Measurements from ENCODE around the gene LRWD1.

LRWD1 gene

DNA sequence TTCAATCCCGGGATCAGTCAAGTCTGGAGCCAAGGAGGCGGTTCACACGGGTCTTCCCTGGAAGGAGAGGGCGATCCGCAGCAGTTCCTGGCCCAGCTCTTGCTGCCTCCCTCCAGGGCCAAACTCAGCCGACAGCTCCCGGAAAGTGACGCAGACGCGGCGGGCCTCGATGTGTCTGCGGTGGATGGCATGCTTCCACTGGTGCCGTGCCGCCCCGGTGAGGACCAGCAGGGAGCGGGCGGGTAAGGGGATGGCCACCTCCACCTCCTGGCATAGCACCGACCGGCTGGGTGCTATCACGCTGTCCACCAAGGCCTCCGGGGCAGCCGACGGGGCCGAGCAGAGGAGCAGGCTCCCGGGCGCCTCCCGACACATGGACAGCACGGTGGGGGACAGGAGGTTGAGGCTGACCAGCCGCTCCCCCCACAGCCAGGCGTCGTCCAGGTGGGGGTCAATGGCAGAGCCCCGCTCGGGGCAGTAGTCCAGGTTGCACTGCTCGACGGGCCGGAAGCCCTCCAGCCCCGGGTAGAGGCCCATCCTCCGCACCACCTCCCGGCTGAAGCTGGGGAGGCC, 7.3 kb upstream of the LRWD1 start:
- Mint-ChIP-seq H3K27ac (no peak overlapping the region), H3K9me3 (no peaks in the 10 kb centered on the region), H3K36me3 (ENCODE audit: low read depth) (peaks cover 26% of the 10 kb centered on the region), H3K4me1 (peaks cover 4% of the 10 kb centered on the region), H3K27me3 (ENCODE audit: low read depth, poor library complexity) (no peaks in the 10 kb centered on the region), H3K4me3 (no peak overlapping the region)
- DNase-seq: no peak
- no peak for TF ChIP-seq CTCF (IDR thresholded peaks at IDR 0.05)

- H3K36me3 Mint-ChIP-seq (ENCODE audit: low read depth): peaks cover 30% of the 10 kb centered on the region
Observed at GRCh38 chr7:102459221-102459844, 5.5 kb upstream of the LRWD1 start.

GRCh38 chr7:102460467-102460866, 4.3 kb upstream of the LRWD1 start:
- Mint-ChIP-seq H3K4me1 (peaks cover 20% of the 10 kb centered on the region), H3K4me3 (no peak overlapping the region), H3K27ac (peak overlapping the region; percentile 80), H3K36me3 (ENCODE audit: low read depth) (peaks cover 30% of the 10 kb centered on the region), H3K9me3 (no peaks in the 10 kb centered on the region), H3K27me3 (ENCODE audit: low read depth, poor library complexity) (peaks cover 3% of the 10 kb centered on the region)
- DNase-seq: no peak
- TF ChIP-seq CTCF (IDR thresholded peaks at IDR 0.05): no peak

More at GRCh38 chr7:102459221-102459844, 5.5 kb upstream of the LRWD1 start:
- H3K27me3 Mint-ChIP-seq (ENCODE audit: low read depth, poor library complexity): peaks cover 3% of the 10 kb centered on the region
- H3K4me3 Mint-ChIP-seq: no peak overlapping the region
- H3K4me1 Mint-ChIP-seq: peaks cover 13% of the 10 kb centered on the region
- no peaks in the 10 kb centered on the region for H3K9me3 Mint-ChIP-seq
- TF ChIP-seq CTCF (IDR thresholded peaks at IDR 0.05): no peak
- no peak for DNase-seq
- no peak overlapping the region for H3K27ac Mint-ChIP-seq

- H3K27me3 Mint-ChIP-seq (ENCODE audit: low read depth, poor library complexity): peaks cover 3% of the 10 kb centered on the region
- peaks cover 31% of the 10 kb centered on the region for H3K4me1 Mint-ChIP-seq
- H3K36me3 Mint-ChIP-seq (ENCODE audit: low read depth): peaks cover 17% of the 10 kb centered on the region
- H3K9me3 Mint-ChIP-seq: no peaks in the 10 kb centered on the region
- H3K4me3 Mint-ChIP-seq: peak overlapping the region; percentile 97
- DNase-seq: peak; percentile 35
- no peak for TF ChIP-seq CTCF (IDR thresholded peaks at IDR 0.05)
- H3K27ac Mint-ChIP-seq: peak overlapping the region; percentile 80
Observed at GRCh38 chr7:102463841-102464576, 775 bp upstream of the LRWD1 start.

GRCh38 chr7:102466097-102466496, 1.3 kb downstream of the LRWD1 start:
- peaks cover 31% of the 10 kb centered on the region for H3K4me1 Mint-ChIP-seq
- H3K27me3 Mint-ChIP-seq (ENCODE audit: low read depth, poor library complexity): peaks cover 3% of the 10 kb centered on the region
- H3K27ac Mint-ChIP-seq: no peak overlapping the region
- H3K4me3 Mint-ChIP-seq: peak overlapping the region; percentile 97
- H3K36me3 Mint-ChIP-seq (ENCODE audit: low read depth): peaks cover 17% of the 10 kb centered on the region
- no peak for TF ChIP-seq CTCF (IDR thresholded peaks at IDR 0.05)
- H3K9me3 Mint-ChIP-seq: no peaks in the 10 kb centered on the region
- DNase-seq: no peak
